GM13976 (cell line): ENCODE data around the gene FBH1.

Experiments used
- DNase-seq: peaks from one replicate; pipeline ENCODE4 v3.0.0; 2012; ENCODE audit warnings: low spot score
- CTCF ChIP-seq: IDR thresholded peaks from 2 replicates; pipeline ENCODE4 v1.5.1; 2012; ENCODE audit warnings: borderline replicate concordance, mild to moderate bottlenecking; ENCODE audit not compliant: insufficient read depth; ENCODE audit errors: extremely low read depth, missing control alignments, control extremely low read depth
- in situ Hi-C: fragments of 300-500 bp; cut with MboI; formaldehyde crosslinking; loops from one replicate; pipeline ENCODE4 v1.12.0; 2022; ENCODE audit warnings: low sequenced_read_pairs, mixed read lengths, inconsistent platforms; ENCODE audit not compliant: unreplicated experiment

Gene FBH1

DNA sequence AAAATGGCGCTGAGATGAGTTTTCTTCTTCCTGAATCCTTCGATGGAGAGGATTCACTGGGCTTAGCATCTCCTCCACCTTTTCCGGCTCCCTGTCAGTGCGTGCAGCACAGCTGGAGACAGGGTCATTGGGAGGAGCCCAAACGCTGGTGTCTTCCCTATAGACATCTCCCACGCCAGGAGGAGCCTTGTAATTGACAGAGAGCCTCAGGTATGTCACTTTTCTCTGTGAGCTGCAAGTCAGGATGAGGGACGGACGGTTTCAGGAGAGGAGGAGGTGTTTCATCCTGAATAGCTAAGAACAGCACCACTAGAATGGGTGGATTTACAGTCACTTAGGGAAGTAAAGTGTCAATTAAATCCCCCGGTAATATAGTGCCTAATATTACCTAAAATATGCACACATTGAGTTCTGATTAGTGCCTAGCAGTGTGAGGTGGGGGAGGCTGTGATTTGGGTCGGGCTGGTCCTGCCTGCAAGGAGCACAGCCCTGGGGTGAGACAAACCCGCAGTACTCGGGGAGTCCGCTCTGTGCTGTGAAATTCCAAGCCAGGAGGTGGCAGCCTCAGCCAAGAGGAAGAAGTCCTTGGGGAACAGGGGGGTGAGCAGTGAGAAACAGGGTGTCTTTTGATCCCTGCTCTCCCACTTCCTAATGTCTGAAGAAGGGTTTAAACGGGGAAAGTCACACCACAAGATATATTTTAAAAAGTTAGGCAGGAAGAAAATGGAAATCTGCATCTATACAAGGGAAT lies 59.1 kb downstream of the FBH1 start:
- in situ Hi-C loops, result no loop called here
- peak; percentile 63 for DNase-seq

GRCh38 chr10:5951167-5951711 lies 61.2 kb downstream of the FBH1 start:
- DNase-seq, result no peak

More for the DNA sequence above, 59.1 kb downstream of the FBH1 start:
- peak; percentile 26 for TF ChIP-seq CTCF

DNA sequence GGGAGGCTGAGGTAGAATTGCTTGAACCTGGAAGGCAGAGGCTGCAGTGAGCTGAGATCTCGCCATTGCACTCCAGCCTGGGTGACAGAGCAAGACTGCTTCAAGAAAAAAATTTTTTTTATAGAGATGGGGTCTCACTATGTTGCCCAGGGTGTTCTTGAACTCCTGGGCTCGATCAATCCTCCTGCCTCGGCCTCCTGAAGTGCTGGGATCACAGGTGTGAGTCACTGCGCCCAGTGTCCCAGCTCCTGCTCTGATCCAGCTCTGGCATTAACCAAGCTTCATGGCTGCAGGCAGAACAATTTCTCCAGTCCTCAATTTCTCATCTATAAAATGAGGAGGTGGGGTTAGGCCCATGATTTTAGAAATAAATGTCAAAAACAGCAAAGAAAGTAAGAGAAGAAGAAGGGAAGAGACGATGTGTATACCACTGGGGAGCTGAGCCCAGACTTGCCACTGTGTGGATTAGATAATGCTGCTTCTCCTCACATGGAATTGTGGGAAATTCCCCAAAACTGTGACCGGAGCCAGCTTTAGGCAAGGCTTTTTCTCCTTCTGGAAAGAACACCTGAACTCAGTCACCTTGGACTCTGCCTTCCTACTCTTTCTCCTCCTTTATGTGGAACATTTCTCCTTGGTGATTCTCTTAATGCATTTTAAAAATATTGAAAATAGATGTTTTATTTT lies 61.8 kb downstream of the FBH1 start:
- in situ Hi-C loops, result no loop called here
- no peak for TF ChIP-seq CTCF

More at GRCh38 chr10:5951167-5951711, 61.2 kb downstream of the FBH1 start:
- no peak for TF ChIP-seq CTCF
- in situ Hi-C loops, result no loop called here

GRCh38 chr10:5952731-5953385 lies 62.8 kb downstream of the FBH1 start:
- in situ Hi-C loops, result no loop called here
- DNase-seq, result no peak
- no peak for TF ChIP-seq CTCF

More for the DNA sequence above, 61.8 kb downstream of the FBH1 start:
- no peak for DNase-seq

DNA sequence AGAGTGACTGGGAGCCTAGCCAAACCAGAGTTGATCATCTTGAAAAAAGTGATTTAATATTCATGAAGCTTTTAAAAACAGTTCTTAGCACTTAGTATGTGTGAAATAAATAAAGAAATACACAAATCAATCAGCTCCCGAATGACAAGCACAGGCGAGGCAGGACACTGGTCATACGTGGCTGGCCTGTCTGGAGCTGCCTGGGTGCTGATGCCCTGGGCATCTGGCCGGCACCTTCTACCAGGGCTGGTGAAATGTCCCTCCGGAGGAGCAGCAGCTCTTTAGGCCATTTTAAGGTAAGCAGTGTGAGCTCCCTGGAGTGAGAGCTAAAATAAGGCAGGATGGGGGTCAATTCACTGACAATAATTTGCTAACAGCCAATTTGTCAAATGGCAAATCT lies 63.6 kb downstream of the FBH1 start:
- no peak for TF ChIP-seq CTCF
- in situ Hi-C loops, result no loop called here

GRCh38 chr10:5956146-5956936 lies 66.3 kb downstream of the FBH1 start:
- in situ Hi-C loops, result no loop called here
- DNase-seq, result no peak
- no peak for TF ChIP-seq CTCF

More for the DNA sequence above, 63.6 kb downstream of the FBH1 start:
- no peak for DNase-seq
